ENCODE results near the gene NOP10. TPM values are rescaled to one million over a fixed set of nuclear protein-coding genes. Genes with fewer than 3 reads are reported as not detected.
A peak's percentile ranks its signal among the peaks of the same experiment; 100 is the strongest.

The NOP10 gene
- total RNA-seq, 2 donors from 2014 or later: 193 to 207 TPM

GRCh38 chr15:34323217-34323616, 19.7 kb downstream of the NOP10 start:
- peaks cover 11% of the 10 kb centered on the region for H3K4me1 Mint-ChIP-seq
- TF ChIP-seq CTCF (conservative IDR thresholded peaks at IDR 0.05): no peak

GRCh38 chr15:34318277-34319079, 24.5 kb downstream of the NOP10 start:
- H3K9me3 Mint-ChIP-seq: peaks cover 1% of the 10 kb centered on the region
- Histone ChIP-seq H3K27ac (ENCODE audit: low read depth, low read length) (no peak overlapping the region), H3K27me3 (ENCODE audit: control insufficient read depth, insufficient read depth, low read length, poor library complexity, severe bottlenecking) (no peaks in the 10 kb centered on the region), H3K9ac (ENCODE audit: extremely low read depth, low read length, poor library complexity, severe bottlenecking) (peak overlapping the region; percentile 31), H3K36me3 (ENCODE audit: control insufficient read depth, insufficient read depth, low read length) (no peaks in the 10 kb centered on the region), H3K4me1 (ENCODE audit: control insufficient read depth, insufficient read depth, low read length) (no peaks in the 10 kb centered on the region), H3K9me3 (ENCODE audit: control insufficient read depth, low read length) (peaks cover 1% of the 10 kb centered on the region), H3K4me3 (ENCODE audit: low read length) (peak overlapping the region; percentile 80)
- TF ChIP-seq CTCF (conservative IDR thresholded peaks at IDR 0.05): no peak
- 22 to 49% methylated on average over 5 to 10 of the region's 10 CpGs for WGBS, 2 experiments (ENCODE audit: insufficient coverage in 1 of 2, insufficient read length in 1 of 2)
- peaks cover 24% of the 10 kb centered on the region for H3K4me1 Mint-ChIP-seq
- H3K27ac Mint-ChIP-seq: peak overlapping the region; percentile 73
- peak; percentile 78 for DNase-seq
- H3K27me3 Mint-ChIP-seq (ENCODE audit: insufficient read depth): no peaks in the 10 kb centered on the region
- H3K4me3 Mint-ChIP-seq: peak overlapping the region; percentile 59
- H3K36me3 Mint-ChIP-seq (ENCODE audit: low read depth): peaks cover 3% of the 10 kb centered on the region

More at GRCh38 chr15:34323217-34323616, 19.7 kb downstream of the NOP10 start:
- WGBS, 2 experiments (ENCODE audit: insufficient coverage in 1 of 2, insufficient read length in 1 of 2): 93 to 95% methylated on average over 9 to 10 of the region's 10 CpGs
- Histone ChIP-seq H3K27ac (ENCODE audit: low read depth, low read length) (no peak overlapping the region), H3K36me3 (ENCODE audit: control insufficient read depth, insufficient read depth, low read length) (no peaks in the 10 kb centered on the region), H3K27me3 (ENCODE audit: control insufficient read depth, insufficient read depth, low read length, poor library complexity, severe bottlenecking) (no peaks in the 10 kb centered on the region), H3K4me3 (ENCODE audit: low read length) (no peak overlapping the region), H3K9me3 (ENCODE audit: control insufficient read depth, low read length) (peaks cover 5% of the 10 kb centered on the region), H3K4me1 (ENCODE audit: control insufficient read depth, insufficient read depth, low read length) (no peaks in the 10 kb centered on the region), H3K9ac (ENCODE audit: extremely low read depth, low read length, poor library complexity, severe bottlenecking) (no peak overlapping the region)
- Mint-ChIP-seq H3K36me3 (ENCODE audit: low read depth) (no peaks in the 10 kb centered on the region), H3K4me3 (no peak overlapping the region), H3K27me3 (ENCODE audit: insufficient read depth) (no peaks in the 10 kb centered on the region), H3K9me3 (peaks cover 5% of the 10 kb centered on the region), H3K27ac (no peak overlapping the region)
- DNase-seq: no peak

GRCh38 chr15:34314491-34315490, 28.1 kb downstream of the NOP10 start:
- Histone ChIP-seq H3K9ac (ENCODE audit: extremely low read depth, low read length, poor library complexity, severe bottlenecking) (no peak overlapping the region), H3K27ac (ENCODE audit: low read depth, low read length) (no peak overlapping the region), H3K9me3 (ENCODE audit: control insufficient read depth, low read length) (no peaks in the 10 kb centered on the region), H3K36me3 (ENCODE audit: control insufficient read depth, insufficient read depth, low read length) (no peaks in the 10 kb centered on the region), H3K4me1 (ENCODE audit: control insufficient read depth, insufficient read depth, low read length) (no peaks in the 10 kb centered on the region), H3K27me3 (ENCODE audit: control insufficient read depth, insufficient read depth, low read length, poor library complexity, severe bottlenecking) (no peaks in the 10 kb centered on the region), H3K4me3 (ENCODE audit: low read length) (no peak overlapping the region)
- H3K27me3 Mint-ChIP-seq (ENCODE audit: insufficient read depth): no peaks in the 10 kb centered on the region
- TF ChIP-seq CTCF (conservative IDR thresholded peaks at IDR 0.05): no peak
- no peak overlapping the region for H3K4me3 Mint-ChIP-seq
- WGBS, 2 experiments (ENCODE audit: insufficient coverage in 1 of 2, insufficient read length in 1 of 2): 96 to 100% methylated on average over 1 to 3 of the region's 3 CpGs
- H3K9me3 Mint-ChIP-seq: no peaks in the 10 kb centered on the region
- H3K36me3 Mint-ChIP-seq (ENCODE audit: low read depth): peaks cover 3% of the 10 kb centered on the region
- no peak overlapping the region for H3K27ac Mint-ChIP-seq
- peaks cover 20% of the 10 kb centered on the region for H3K4me1 Mint-ChIP-seq
- DNase-seq: no peak

Data from endodermal cell (in vitro differentiated cells).